Measurements from ENCODE around the gene DMRT1. TPM values are rescaled to one million over a fixed set of nuclear protein-coding genes. Genes with fewer than 3 reads are reported as not detected.
A peak's percentile ranks its signal among the peaks of the same experiment; 100 is the strongest.

DMRT1 gene
- total RNA-seq, 1 donor from 2014 or later: 0.09 TPM

DNA sequence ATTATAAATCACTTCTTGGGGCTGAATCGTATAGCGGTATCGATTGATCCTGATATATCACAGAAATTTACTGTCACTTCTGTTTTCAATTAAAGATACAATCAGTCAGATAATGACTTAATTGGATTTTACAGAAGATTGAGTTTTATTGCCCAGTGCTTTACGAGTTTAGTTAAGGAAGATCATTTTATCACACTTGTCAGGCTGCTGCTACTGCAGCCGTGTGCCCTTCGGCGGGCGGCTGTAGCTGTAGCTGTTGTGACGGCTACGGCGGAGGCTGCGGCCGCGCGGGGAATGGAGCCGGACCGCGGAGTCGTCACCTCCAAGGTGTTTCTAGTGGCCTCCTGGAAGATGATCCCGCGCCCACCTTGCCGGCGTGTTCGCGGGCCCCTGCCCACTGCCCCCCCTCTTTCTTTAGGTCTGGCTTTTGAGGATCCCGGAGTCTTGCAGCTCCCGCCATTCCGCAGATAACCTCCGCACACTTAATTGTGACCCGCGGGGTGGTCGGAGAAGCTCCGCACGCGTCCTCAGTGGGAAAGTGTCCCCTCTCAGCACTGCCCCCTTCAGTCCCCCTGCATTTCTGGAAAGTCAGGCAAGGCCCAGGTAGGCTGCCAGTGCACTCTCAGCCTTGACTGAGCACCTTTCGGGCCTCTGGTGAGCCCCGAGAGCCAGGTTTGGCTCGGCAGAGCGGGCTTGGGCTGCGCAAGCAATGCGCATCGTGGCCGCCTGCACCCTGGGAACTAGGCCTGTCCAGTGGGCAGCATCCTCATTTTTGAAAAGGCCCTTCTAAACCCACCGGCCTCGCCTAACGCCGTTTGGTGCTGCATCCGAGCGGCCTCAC, 128.0 kb downstream of the DMRT1 start:
- Mint-ChIP-seq H3K4me3 (peak overlapping the region; percentile 74), H3K27me3 (ENCODE audit: insufficient read depth, low read depth) (peaks cover 81% of the 10 kb centered on the region), H3K36me3 (no peaks in the 10 kb centered on the region), H3K27ac (no peak overlapping the region), H3K4me1 (peaks cover 52% of the 10 kb centered on the region), H3K9me3 (no peaks in the 10 kb centered on the region)
- Histone ChIP-seq H3K27ac (no peak overlapping the region), H3K4me1 (peaks cover 91% of the 10 kb centered on the region), H3K27me3 (peaks cover 98% of the 10 kb centered on the region), H3K9ac (no peak overlapping the region), H3K9me3 (ENCODE audit: low read depth) (no peaks in the 10 kb centered on the region), H3K79me2 (ENCODE audit: low read depth) (no peaks in the 10 kb centered on the region), H4K20me1 (ENCODE audit: low read depth) (peaks cover 16% of the 10 kb centered on the region), H3F3A (ENCODE audit: low read depth) (peaks cover 71% of the 10 kb centered on the region), H3K4me2 (peak overlapping the region; percentile 85), H3K4me3 (peak overlapping the region; percentile 49), H2AFZ (replicated peaks) (no peak overlapping the region), H3K36me3 (no peaks in the 10 kb centered on the region)
- TF ChIP-seq CTCF (IDR thresholded peaks at IDR 0.05): peak; percentile 35
- peak; percentile 89 for TF ChIP-seq EZH2phosphoT487 (IDR thresholded peaks at IDR 0.05)
- TF ChIP-seq EZH2 (IDR thresholded peaks at IDR 0.05): peak; percentile 95
- DNase-seq (ENCODE audit: low spot score): peak; percentile 56

- no peak overlapping the region for H2AFZ ChIP-seq (replicated peaks)
- H3K27ac ChIP-seq: no peak overlapping the region
- peak; percentile 34 for TF ChIP-seq EZH2 (IDR thresholded peaks at IDR 0.05)
- TF ChIP-seq EZH2phosphoT487 (IDR thresholded peaks at IDR 0.05): peak; percentile 62
- no peak for TF ChIP-seq CTCF (IDR thresholded peaks at IDR 0.05)
- peaks cover 16% of the 10 kb centered on the region for H4K20me1 ChIP-seq (ENCODE audit: low read depth)
- Mint-ChIP-seq H3K36me3 (no peaks in the 10 kb centered on the region), H3K27me3 (ENCODE audit: insufficient read depth, low read depth) (peaks cover 82% of the 10 kb centered on the region), H3K4me1 (peaks cover 54% of the 10 kb centered on the region), H3K9me3 (no peaks in the 10 kb centered on the region), H3K27ac (peak overlapping the region; percentile 94), H3K4me3 (peak overlapping the region; percentile 77)
- H3K9me3 ChIP-seq (ENCODE audit: low read depth): no peaks in the 10 kb centered on the region
- no peak overlapping the region for H3K9ac ChIP-seq
- no peaks in the 10 kb centered on the region for H3K79me2 ChIP-seq (ENCODE audit: low read depth)
- peak; percentile 62 for DNase-seq (ENCODE audit: low spot score)
- H3K4me2 ChIP-seq: peak overlapping the region; percentile 85
- peaks cover 80% of the 10 kb centered on the region for H3F3A ChIP-seq (ENCODE audit: low read depth)
- no peaks in the 10 kb centered on the region for H3K36me3 ChIP-seq
- H3K4me3 ChIP-seq: peak overlapping the region; percentile 49
- peaks cover 98% of the 10 kb centered on the region for H3K27me3 ChIP-seq
- H3K4me1 ChIP-seq: peaks cover 91% of the 10 kb centered on the region
Measured at GRCh38 chr9:970151-970996, 128.9 kb downstream of the DMRT1 start.

GRCh38 chr9:971901-972500, 130.5 kb downstream of the DMRT1 start:
- H3K4me1 ChIP-seq: peaks cover 81% of the 10 kb centered on the region

More at GRCh38 chr9:971901-972500, 130.5 kb downstream of the DMRT1 start:
- Histone ChIP-seq H3K79me2 (ENCODE audit: low read depth) (no peaks in the 10 kb centered on the region), H3F3A (ENCODE audit: low read depth) (peaks cover 82% of the 10 kb centered on the region), H3K27me3 (peaks cover 98% of the 10 kb centered on the region), H2AFZ (replicated peaks) (peak overlapping the region; percentile 56), H3K9ac (no peak overlapping the region), H3K9me3 (ENCODE audit: low read depth) (no peaks in the 10 kb centered on the region), H3K27ac (no peak overlapping the region), H3K4me2 (peak overlapping the region; percentile 85), H3K36me3 (no peaks in the 10 kb centered on the region), H3K4me3 (peak overlapping the region; percentile 49), H4K20me1 (ENCODE audit: low read depth) (peaks cover 16% of the 10 kb centered on the region)
- Mint-ChIP-seq H3K9me3 (no peaks in the 10 kb centered on the region), H3K4me3 (peak overlapping the region; percentile 81), H3K27me3 (ENCODE audit: insufficient read depth, low read depth) (peaks cover 79% of the 10 kb centered on the region), H3K4me1 (peaks cover 49% of the 10 kb centered on the region), H3K27ac (peak overlapping the region; percentile 69), H3K36me3 (no peaks in the 10 kb centered on the region)
- TF ChIP-seq EZH2 (IDR thresholded peaks at IDR 0.05): no peak
- TF ChIP-seq EZH2phosphoT487 (IDR thresholded peaks at IDR 0.05): no peak
- no peak for TF ChIP-seq CTCF (IDR thresholded peaks at IDR 0.05)
- peak; percentile 92 for DNase-seq (ENCODE audit: low spot score)

Measured in neural progenitor cell (in vitro differentiated cells).